Suprapubic skin (tissue), 2 donors: ENCODE data around the gene PIGP.

Experiments used
- EP300 ChIP-seq: sonication (generic); formaldehyde crosslinking; IDR thresholded peaks from one replicate; pipeline ENCODE4 v1.6.1; 2017; ENCODE audit warnings: antibody characterized with exemption
- POLR2A ChIP-seq, 2 donors: fragments of 450-650 bp; IDR thresholded peaks; one replicate each; pipeline ENCODE4 v1.6.1; 2017; ENCODE audit warnings: antibody characterized with exemption in 2 of 2, mild to moderate bottlenecking in 2 of 2, moderate library complexity in 2 of 2

- TF ChIP-seq POLR2A (IDR thresholded peaks at IDR 0.05) (no peak), EP300 (no peak)
Observed at GRCh38 chr21:37079211-37079824, 6.4 kb upstream of the PIGP start.
